GM19023 (cell line): Measurements from ENCODE around the gene ASTL.

Experiments used
- ATAC-seq: cut with Tn5 transposase; IDR thresholded peaks from one replicate; pipeline ENCODE4 v1.9.1; 2021; ENCODE audit warnings: mild to moderate bottlenecking, moderate library complexity; ENCODE audit not compliant: unreplicated experiment

The ASTL gene

DNA sequence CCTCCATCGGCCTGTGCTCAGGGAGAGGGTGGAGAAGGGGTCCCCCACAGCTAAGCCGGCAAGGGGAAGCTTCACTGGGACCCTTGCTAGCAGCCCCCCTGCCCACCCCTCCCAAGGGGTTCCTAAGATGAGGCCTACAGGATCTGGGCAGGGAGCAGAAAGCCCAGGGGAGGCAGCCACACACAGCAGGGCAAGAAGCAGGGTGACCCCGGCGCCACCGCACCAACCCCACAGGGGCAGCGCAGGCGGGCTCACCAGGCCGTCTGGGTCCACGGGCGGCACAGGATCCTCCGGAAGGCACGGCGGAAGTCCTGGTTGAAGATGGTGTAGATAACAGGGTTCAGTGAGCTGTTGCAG lies 23.8 kb downstream of the ASTL start:
- ATAC-seq, result no peak

DNA sequence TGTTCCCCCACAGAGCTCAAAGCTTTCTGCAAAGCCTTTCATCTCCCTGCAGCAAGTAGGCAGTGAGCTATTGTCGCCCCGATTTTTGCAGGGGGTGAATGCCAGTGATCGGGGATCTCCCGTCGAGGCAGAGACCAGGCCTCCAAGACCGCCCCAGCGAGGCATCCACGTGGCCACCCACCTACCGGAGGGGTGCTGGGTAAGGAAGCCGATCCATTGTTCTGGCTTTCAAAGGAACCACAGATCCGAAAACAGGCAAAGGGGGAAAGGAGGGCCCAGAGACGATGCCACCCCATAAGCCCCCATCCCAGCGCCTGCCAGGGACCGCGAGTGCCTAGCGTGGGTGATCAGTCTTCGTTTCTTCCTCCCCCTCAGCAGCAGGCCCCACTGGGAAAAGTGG lies 24.4 kb downstream of the ASTL start:
- ATAC-seq, result no peak

DNA sequence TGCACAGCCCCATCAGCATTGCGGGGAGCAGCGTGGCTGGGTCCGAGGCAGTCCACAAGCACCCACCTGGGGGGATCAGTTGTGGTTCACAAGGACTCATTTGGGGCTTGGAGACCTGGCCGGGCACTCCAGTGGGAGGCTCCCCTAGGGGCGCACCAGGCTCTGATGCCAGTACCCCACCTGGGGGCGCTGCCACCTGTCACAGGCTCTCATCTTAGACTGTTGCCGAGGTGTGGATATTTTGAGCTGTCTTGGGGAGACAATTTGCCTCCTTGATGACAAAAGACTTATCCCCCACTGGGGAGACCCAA lies 25.0 kb downstream of the ASTL start:
- ATAC-seq, result no peak

DNA sequence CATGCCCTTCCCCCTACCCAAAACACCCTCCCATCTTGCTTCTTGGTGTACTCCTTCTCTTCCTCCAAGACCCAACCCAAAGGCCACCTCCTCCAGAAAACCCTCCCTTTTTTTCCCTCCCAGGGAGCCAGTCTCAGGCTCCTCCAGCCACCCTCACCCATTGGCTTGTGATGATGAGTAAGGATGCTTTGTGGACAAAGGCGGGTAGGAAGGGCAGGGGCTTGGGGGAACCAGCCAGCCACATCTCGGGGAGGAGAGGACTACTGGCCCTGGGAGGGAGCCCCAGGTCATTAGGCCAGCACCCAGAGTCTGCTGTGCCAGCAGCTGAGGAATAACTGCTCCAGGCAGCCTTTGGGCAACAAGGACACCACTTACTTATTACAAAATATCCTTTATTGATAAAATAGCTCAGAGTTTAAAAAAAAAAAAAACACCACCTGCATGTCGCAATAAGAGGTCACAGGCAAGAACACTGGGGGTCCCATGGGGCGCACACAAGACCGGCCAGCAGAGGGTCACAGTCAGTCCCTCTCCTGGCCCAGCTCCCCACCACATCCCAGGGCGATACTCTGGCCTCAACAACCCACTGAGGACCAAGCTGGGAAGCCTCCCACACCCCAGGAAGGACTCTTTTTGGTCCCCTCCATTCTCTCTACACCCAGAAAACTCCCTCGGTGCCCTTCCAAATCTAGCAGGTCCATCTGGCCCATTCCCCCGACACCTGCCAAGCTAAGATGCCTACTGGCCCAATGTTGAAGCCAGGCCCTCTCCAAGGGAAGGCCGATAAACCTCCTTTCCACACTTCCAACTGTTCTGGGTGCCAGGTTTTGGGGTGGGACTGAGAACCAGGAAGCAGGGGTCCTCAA lies 25.6 kb downstream of the ASTL start:
- ATAC-seq, result no peak

DNA sequence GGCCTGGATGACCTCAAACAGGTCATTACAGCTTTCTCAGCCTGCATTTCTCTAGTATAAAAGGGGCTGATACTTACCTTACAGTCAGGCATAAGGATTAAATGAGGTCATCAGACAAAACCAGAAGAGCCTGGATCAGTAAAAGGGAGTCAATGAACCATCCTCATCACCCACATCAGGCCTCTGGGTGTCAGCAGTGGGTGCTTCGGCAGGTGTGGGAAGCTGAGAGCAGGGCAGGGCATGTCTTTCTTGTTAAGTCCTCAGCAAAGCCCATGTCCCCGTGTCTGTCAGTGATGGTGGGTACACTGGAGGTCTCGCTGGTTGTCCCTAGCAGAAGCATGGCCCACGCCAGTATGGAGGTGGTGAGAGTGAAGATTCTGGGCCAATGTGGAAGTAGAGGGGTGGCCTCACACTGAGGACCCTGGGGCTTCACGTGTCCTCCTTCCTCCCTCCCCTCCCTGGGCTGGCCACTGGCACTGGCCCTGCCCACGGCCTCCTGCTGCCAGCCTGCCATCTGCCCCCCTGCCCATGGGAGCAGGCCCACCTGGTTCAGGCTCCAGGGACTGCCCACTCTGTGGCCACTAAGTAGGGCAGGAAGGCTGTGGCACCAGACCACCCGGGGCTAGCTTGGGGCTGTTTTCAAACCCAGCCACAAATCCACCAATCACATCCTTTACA lies 26.3 kb downstream of the ASTL start:
- no peak for ATAC-seq

DNA sequence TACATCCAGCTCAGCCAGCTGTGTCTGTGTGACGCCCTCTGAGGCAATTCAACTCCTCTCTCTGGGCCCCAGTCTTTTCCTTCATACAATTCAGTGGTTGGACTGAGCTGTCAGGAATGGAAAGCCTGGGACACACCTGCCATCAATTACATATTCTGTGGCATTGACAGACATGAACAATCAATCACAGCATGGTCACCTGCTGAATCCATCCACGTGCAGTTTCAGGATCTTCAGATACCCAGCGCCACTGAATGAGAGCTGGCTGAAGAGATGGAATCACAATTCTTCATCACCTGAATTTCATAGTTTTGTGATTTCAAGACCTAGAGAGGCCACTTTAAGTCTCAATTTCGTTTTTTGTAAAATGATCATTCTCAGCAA lies 27.1 kb downstream of the ASTL start:
- ATAC-seq, result no peak

DNA sequence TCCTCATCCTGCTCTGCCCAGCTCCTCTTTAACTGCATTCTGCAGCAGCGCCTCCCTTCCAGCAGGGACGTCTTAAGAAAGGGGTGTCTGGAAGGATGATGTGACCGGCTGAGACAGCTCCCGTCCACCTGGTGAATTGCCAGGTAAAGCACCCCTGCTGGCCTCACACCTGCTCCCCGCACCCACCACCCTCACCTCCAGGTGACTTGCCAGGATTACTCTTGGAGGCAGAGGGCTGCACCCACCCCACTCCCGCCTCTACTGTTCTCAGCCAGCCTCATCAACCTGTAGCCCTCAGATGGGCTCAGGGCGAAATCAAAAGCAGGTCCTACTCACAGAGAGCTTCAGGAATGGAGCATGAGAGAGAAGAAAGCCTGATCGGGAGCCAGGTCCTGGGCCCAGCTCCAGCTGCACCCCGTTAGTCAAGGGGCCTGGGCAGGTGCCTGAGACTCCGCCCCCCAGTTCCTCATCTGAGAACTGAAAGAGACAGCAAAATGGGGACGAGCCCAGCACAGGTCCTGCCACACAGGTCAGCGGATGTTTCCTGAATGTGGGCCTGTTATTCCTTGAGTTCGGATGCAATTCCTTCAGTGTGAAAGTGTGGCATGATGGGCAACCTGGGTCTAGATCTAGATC lies 27.6 kb downstream of the ASTL start:
- ATAC-seq, result no peak

DNA sequence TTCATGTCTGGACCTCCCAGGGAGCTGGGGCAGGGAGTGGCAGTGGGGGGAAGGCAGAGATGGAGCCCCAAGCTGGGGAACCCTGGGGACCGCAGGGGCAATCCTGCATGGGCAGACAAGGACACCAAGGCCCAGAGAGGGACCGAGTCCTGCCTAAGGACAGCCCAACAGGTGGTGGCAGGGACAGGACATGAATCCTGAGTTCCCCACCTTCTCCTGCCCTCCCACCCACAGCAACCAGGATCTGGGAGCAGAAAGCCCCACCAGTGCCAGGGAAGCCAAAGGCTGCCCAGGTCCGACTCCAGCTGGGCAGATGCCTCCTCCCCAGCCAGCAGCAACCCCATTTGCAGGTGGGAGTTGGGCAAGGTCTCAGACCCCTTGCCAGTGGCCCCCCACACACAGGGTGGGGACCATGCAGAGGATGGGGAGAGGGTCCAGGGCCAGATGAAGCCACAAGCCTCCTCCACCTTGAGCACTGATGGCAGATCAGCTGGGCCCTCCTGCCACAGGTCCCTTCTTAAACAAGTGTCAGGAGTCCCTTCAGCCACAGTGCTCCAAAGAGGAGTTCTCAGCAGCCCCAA lies 28.3 kb downstream of the ASTL start:
- no peak for ATAC-seq

DNA sequence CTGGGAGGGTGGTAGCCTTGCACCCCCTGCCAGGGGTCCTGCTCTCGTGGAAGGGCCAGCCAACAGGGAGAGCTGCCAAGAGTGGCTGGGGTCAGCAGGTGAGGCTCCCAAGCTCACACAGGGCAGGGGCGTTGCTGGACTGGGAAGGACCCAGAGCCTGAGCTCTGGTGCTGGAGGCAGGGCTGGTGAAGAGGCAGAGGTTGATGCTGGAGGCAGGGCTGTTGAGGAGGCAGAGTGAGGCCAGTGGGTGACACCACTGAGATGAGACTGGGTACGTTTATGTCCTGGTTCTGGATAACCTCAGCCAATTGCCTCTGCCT lies 29.0 kb downstream of the ASTL start:
- no peak for ATAC-seq

DNA sequence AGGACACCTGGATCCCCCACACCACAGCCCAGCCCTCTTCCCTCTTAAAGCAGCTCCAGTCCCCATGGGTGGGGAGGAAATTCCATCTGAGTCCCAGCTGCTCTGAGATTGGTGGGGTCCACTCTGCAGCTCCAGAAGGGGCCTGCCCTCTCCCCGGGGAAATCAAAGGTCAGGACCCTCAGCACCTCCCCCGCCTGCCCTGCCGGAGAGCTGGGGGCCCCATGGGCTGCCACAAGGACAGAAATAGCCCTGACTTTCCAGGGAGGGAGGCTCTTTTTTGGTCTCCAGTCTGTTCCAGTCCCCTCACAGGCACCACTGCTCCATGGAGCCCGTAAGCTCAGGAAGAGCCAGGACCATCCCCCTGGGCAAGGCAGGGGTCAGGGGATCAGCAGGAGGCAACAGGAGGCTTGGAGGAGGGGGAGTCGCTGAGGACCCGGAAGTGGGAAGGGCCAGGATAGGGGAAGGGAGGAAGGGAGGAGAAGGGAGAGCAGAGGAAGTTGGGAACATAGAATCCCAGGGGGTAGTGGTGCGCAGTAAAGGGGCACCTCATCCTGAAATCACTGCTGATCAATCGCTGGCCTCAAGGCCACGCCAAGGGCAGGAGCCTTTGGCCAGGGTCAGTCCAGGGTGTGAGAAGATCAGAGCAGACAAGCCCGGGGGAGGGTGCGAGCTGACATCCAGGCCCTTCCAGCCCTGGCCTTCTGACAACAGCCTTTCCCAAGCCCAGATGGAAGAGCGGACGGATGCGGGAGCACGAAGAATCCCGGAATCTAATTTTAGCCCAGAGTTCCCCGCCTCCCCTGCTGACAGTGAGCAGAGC lies 29.6 kb downstream of the ASTL start:
- no peak for ATAC-seq

DNA sequence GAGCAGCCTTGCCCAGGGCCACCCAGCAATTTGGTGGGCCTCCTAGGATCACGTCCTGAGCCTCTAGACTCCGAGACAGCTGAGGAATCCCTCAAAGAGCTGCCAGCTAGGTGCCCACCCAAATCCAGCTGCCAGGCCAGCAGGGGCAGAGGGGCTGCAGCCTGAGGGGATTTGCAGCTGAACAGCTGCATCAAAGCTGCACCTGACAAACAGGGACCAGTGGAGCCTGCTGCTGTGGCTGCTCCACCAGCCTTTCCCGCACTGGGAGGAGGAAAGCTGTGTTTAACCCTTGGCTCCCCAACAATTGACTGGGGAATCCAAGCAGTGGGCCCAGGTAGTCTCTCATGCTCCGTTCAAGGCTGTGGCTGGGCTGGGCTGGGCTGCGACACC lies 30.2 kb downstream of the ASTL start:
- no peak for ATAC-seq

DNA sequence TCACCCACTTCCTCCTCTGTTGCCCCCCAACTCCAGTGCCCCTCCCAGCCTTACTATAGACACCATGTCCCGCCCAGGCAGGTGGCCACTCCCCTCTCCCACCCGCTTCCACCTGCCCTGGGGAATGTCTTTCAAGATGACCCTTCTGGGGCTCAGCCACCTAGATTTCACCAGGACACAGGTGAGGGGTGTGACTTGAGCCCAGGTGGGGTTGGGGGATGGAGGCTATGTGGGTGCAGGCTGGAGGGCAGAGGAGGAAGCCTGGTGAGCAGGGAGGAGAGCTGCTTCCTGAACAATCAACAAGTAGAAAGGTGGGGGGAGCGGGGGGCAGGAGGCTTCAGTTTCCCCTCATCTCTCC lies 30.6 kb downstream of the ASTL start:
- ATAC-seq, result no peak

DNA sequence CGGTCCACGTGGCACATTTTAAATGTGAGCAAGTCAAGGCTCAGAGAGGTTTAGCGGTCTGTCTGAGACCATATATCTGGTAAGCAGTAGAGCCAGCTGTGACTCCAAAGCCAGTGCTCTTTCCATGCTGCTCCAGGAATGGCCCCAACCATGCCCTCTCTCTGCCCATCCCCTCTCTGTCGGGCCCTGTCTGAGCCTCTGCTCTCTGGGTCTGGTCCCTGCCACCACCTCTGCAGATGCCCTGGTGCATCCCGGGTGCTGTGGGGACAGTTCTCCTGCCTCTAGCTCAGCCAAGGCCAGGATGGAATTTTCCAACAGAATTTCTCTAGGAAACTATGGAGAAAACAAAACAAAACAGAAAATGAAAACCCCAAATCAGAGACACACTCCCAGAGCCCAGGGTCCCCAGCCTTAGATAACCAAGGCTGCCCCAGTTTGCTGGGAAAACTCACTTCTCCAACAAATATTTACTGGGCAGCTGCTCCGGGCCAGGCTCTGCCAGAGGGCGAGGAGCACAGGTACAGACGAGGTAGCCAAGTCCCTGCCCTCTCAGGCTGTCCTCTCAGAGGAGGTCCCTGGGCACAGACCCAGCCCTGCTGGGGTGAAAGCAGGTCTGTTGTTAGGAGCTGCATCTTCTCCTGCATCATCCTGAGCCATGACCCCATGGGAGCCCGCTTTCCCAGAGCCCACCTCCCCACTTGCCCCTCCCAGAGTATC lies 31.2 kb downstream of the ASTL start:
- ATAC-seq, result no peak

DNA sequence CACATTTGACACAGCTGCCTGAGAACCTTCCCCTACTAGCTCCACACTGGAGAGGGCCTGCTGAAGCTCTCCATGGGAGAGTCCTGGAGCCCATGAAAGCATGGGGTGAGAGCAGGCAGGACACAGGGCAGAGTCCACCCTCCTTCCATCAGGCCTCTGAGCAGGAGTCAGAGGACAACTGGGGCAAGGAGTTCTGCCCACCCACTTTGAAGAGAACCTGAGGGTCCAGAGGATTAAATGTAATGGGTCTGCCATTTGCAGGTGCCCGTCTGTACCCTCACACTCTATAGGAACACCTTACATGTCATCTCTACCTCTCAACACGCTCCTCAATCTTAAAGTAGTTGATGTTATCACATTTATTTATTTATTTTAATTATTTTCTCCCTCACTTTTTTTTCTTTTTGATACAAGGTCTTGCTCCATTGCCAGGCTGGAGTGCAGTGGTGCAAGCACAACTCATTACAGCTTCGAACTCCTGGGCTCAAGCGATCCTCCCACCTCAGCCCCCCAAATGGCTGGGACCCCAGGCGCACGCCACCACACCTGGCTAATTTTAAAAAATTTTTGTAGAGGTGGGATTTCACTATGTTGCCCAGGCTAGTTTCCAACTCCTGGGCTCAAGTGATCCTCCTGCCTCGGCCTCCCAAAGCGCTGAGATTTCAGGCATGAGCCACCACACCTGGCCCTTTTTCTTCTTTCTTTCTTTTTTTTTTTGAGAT lies 32.1 kb downstream of the ASTL start:
- no peak for ATAC-seq

DNA sequence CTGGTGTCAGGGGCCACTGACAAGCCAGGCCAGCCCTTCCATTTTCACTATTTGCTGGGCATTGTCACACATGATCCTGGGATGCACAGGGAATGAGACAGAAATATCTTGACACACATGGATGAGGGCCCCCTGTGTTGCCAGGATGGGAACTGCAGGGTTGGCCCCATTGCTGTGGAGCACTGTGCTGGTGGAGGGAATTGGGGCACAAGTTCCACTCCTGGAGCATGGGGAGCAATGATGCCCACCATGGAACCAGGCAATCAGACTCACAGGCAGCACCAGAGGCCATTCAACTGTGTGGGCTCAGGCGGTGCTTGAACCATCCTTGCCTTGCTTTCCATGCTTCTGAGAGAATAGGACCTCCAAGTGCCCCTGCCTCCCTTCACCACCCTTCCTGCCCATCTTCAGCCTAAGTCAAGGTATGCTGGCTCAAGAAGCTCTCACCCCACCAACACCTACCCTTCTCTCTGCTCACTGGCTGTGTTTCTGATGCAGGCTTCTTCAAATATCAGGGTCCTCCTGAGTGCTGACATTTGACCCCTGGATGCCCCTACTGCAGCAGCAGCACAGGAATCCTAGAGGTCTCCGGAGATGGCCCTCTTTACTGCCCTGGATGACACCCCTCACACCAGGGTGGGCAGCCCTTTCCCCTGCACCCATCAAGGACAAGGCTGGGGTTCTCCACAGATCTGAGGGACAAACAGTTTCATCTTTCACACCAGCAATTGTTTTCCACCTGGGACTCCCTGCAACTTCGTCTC lies 33.0 kb downstream of the ASTL start:
- ATAC-seq, result no peak

DNA sequence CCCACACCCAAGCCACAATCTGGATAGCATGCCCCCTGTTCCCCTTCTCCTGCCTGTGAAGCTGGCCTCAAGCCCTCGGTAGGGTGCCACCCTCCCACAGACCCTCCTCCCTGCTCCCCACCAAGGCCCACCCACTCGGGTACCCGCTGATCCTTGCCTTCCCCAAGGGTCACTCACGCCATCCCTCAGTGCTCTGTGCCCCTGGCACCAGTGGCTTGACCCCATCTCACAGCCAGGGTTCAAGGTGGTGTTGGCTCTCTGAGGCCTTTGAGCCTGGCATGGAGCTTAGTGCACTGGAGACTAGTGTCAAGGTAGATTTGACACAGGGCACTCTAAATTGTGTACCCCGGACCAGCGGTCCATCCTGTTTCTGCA lies 33.8 kb downstream of the ASTL start:
- no peak for ATAC-seq

DNA sequence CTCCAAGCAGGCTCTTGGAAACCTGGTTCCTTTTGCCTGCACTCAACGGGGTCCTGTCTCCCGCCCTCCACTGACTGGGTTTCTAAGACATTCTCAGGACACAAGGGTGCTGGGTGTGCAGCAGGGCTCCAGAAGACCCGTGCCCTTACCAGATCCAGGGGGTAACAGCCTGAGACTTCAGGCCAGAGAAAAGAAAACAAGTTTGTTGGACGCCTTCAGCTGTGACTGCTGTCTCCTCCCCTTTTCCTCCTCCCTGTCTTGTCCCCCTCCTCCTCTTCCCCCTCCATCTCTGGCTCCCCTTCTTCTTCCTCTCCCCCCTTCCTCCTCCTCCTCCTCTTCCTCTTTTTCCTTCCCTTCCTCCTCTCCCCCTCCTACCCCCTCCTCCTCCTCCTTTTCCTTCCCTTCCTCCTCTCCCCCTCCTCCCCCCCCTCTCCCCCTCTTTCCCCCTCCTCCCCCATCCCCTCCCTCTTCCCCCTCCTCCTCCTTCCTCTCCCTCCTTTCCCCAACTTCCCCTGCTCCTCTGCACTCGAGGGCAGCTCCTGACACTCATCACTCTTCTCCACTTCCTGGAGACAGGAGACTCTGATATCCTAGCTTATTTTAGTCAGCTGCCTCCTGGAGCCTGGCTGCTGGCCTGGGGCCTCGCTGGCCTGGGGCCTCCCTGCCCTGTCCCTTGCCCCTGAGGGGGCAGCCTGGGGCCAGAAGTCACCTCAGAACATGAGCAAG lies 34.4 kb downstream of the ASTL start:
- no peak for ATAC-seq

DNA sequence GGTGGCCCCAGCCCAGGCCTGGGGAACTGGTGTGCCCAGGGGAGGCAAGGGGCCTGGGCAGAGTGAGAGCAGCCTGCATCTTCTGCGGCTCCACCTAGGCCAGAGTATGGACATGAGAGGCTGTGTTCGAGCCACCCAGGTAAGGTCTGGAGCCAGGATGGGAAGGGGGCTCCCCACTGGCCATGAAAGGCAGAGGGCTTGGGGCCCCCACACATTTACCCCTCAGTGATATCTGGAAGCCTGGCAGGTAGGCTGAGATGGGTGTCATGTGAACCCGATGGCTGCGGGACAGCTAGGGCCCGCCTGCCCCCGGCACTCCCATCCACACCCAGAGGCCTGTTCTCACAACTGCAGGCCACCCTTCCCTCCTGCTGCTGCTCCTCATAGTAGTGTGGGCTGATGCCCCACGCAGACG lies 35.1 kb downstream of the ASTL start:
- ATAC-seq, result no peak
